Esophagus muscularis mucosa (tissue), 3 donors: ENCODE results near the gene UROC1.

Experiments
- POLR2A ChIP-seq: fragments of 450-650 bp; IDR thresholded peaks from one replicate; pipeline ENCODE4 v1.6.1; 2017; ENCODE audit warnings: antibody characterized with exemption, moderate library complexity, mild to moderate bottlenecking, low read depth
- TF ChIP-seq, protein P1 (sequence below), 3 experiments: fragments of 200-600 bp in 2 of 3; fragments of 450-650 bp in 1 of 3; sonication (generic) in 2 of 3; IDR thresholded peaks; one replicate each; pipeline ENCODE4 v1.5.1; 2017 to 2019; ENCODE audit warnings: antibody characterized with exemption in 3 of 3, mild to moderate bottlenecking in 2 of 3, moderate library complexity in 1 of 3

- TF ChIP-seq, protein P1, sequence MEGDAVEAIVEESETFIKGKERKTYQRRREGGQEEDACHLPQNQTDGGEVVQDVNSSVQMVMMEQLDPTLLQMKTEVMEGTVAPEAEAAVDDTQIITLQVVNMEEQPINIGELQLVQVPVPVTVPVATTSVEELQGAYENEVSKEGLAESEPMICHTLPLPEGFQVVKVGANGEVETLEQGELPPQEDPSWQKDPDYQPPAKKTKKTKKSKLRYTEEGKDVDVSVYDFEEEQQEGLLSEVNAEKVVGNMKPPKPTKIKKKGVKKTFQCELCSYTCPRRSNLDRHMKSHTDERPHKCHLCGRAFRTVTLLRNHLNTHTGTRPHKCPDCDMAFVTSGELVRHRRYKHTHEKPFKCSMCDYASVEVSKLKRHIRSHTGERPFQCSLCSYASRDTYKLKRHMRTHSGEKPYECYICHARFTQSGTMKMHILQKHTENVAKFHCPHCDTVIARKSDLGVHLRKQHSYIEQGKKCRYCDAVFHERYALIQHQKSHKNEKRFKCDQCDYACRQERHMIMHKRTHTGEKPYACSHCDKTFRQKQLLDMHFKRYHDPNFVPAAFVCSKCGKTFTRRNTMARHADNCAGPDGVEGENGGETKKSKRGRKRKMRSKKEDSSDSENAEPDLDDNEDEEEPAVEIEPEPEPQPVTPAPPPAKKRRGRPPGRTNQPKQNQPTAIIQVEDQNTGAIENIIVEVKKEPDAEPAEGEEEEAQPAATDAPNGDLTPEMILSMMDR (IDR thresholded peaks at IDR 0.05), result no peak
- no peak for TF ChIP-seq POLR2A
Observed at GRCh38 chr3:126516152-126516935, 1.2 kb downstream of the UROC1 start.
